ENCODE measurements around the gene GALNT2.

- TF ChIP-seq CTCF (conservative IDR thresholded peaks at IDR 0.05; ENCODE audit: low read depth in 2 of 2) (no peak), POLR2AphosphoS5 (IDR thresholded peaks at IDR 0.05; ENCODE audit: low read depth) (no peak), JUNB (IDR thresholded peaks at IDR 0.05; ENCODE audit: unreplicated experiment) (no peak), REST (IDR thresholded peaks at IDR 0.05; ENCODE audit: unreplicated experiment) (no peak), EZH2phosphoT487 (IDR thresholded peaks at IDR 0.05; ENCODE audit: unreplicated experiment) (no peak), EZH2 (IDR thresholded peaks at IDR 0.05; ENCODE audit: low read depth, unreplicated experiment) (no peak), ZNF462 (CRISPR knock-in tag; IDR thresholded peaks at IDR 0.05) (no peak), CREB1 (CRISPR knock-in tag; IDR thresholded peaks at IDR 0.05; ENCODE audit: low read depth) (no peak), ETS1 (IDR thresholded peaks at IDR 0.05) (no peak), ZNF331 (CRISPR knock-in tag; IDR thresholded peaks at IDR 0.05; ENCODE audit: low read depth) (no peak), NANOG (IDR thresholded peaks at IDR 0.05; ENCODE audit: borderline replicate concordance) (no peak), ZNF114 (CRISPR knock-in tag; IDR thresholded peaks at IDR 0.05) (no peak), STAT1 (IDR thresholded peaks at IDR 0.05; ENCODE audit: unreplicated experiment) (no peak)
Observed at GRCh38 chr1:230132758-230133157, 65.7 kb downstream of the GALNT2 start.

Data from GM23338 (cell line).